ENCODE data around the gene EBF4.

DNA sequence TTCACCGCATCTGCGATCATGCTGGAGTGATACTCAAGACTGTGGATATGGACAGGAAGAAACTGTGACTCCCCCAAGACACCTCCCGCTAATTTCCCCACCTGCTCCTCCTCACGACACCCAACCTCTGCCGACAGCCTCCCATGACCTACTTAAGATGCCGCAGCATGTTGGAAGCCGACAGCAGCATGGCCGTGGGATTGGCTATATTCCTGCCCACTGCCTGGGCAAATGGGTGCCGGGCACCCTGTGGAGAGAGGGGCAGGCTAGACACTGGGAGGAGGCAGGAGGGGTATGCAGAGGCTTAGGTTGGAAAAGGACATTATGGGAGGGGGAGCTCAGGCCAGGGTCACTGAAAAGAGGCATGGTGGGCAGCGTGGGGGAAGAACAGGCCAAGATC lies 33.0 kb upstream of the EBF4 start:
- TF ChIP-seq, protein P1, sequence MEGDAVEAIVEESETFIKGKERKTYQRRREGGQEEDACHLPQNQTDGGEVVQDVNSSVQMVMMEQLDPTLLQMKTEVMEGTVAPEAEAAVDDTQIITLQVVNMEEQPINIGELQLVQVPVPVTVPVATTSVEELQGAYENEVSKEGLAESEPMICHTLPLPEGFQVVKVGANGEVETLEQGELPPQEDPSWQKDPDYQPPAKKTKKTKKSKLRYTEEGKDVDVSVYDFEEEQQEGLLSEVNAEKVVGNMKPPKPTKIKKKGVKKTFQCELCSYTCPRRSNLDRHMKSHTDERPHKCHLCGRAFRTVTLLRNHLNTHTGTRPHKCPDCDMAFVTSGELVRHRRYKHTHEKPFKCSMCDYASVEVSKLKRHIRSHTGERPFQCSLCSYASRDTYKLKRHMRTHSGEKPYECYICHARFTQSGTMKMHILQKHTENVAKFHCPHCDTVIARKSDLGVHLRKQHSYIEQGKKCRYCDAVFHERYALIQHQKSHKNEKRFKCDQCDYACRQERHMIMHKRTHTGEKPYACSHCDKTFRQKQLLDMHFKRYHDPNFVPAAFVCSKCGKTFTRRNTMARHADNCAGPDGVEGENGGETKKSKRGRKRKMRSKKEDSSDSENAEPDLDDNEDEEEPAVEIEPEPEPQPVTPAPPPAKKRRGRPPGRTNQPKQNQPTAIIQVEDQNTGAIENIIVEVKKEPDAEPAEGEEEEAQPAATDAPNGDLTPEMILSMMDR (conservative IDR thresholded peaks at IDR 0.05): no peak
- TF ChIP-seq ZFX (IDR thresholded peaks at IDR 0.05): no peak

Measured in C4-2B (cell line).